DMS 273 (cell line): ENCODE data around the gene OR2AK2.

Experiments used
- DNase-seq: peaks from one replicate; lab custom pipeline; 2025; ENCODE audit not compliant: unreplicated experiment; lab: John Stamatoyannopoulos, UW

Gene OR2AK2

GRCh38 chr1:247964933-247965332 is at the start of gene OR2AK2:
TSS of gene OR2AK2 (plus strand) at chr1:247965233. CDS start at chr1:247965377, 144 bp downstream.
- no peak for DNase-seq

- no peak for DNase-seq
Observed at GRCh38 chr1:247919952-247920351, 45.1 kb upstream of the OR2AK2 start, which contains the start of gene OR2T8. TSS of gene OR2T8 (plus strand) at chr1:247920252. CDS start at chr1:247921018, 766 bp downstream.

- DNase-seq = no peak
Observed at GRCh38 chr1:247923941-247924340, 41.1 kb upstream of the OR2AK2 start.

GRCh38 chr1:247924868-247925267 is 40.2 kb upstream of the OR2AK2 start, which contains the start of gene OR2AJ1:
TSS of gene OR2AJ1 (plus strand) at chr1:247924889. CDS start at chr1:247933769, 8,880 bp downstream.
- no peak for DNase-seq

GRCh38 chr1:247933989-247934388 is 31.0 kb upstream of the OR2AK2 start:
- no peak for DNase-seq

- DNase-seq = no peak
Observed at GRCh38 chr1:247935781-247936180, 29.3 kb upstream of the OR2AK2 start.

GRCh38 chr1:247936415-247936814 is 28.6 kb upstream of the OR2AK2 start:
- no peak for DNase-seq

- peak; percentile 89 for DNase-seq
Observed at GRCh38 chr1:247936965-247937734, 27.9 kb upstream of the OR2AK2 start.

- DNase-seq = no peak
Observed at GRCh38 chr1:247942624-247943023, 22.4 kb upstream of the OR2AK2 start.

GRCh38 chr1:247948558-247948957 is 16.5 kb upstream of the OR2AK2 start, which contains the start of gene OR2L8:
TSS of gene OR2L8 (plus strand) at chr1:247948858. CDS start at chr1:247948858, 0 bp downstream.
- DNase-seq = no peak

GRCh38 chr1:247953408-247953807 is 11.6 kb upstream of the OR2AK2 start:
- no peak for DNase-seq

GRCh38 chr1:247961791-247962190 is 3.2 kb upstream of the OR2AK2 start:
- DNase-seq = no peak

- DNase-seq = no peak
Observed at GRCh38 chr1:247962911-247963588, 2.0 kb upstream of the OR2AK2 start.

- no peak for DNase-seq
Observed at GRCh38 chr1:247966532-247967204, 1.6 kb downstream of the OR2AK2 start.

GRCh38 chr1:247992986-247993385 is 28.0 kb downstream of the OR2AK2 start:
- DNase-seq = no peak

GRCh38 chr1:247998811-247999210 is 33.8 kb downstream of the OR2AK2 start:
- no peak for DNase-seq

- DNase-seq = no peak
Observed at GRCh38 chr1:248000169-248000568, 35.1 kb downstream of the OR2AK2 start.

GRCh38 chr1:248007778-248008177 is 42.7 kb downstream of the OR2AK2 start:
- DNase-seq = no peak

GRCh38 chr1:248009681-248010080 is 44.6 kb downstream of the OR2AK2 start:
- no peak for DNase-seq

- DNase-seq = no peak
Observed at GRCh38 chr1:248013229-248013710, 48.2 kb downstream of the OR2AK2 start, which contains the start of gene OR2L5. TSS of gene OR2L5 (plus strand) at chr1:248013660. CDS start at chr1:248021948, 8,288 bp downstream.

GRCh38 chr1:248015803-248016202 is 50.8 kb downstream of the OR2AK2 start:
- no peak for DNase-seq
